DMS53 treated with DMSO at 0.1 percent for 48 hours (cell line): ENCODE measurements around the gene DYNLT4.
"Not testable (repeated sequence)": the region's sequence is repeated elsewhere in the genome, so short reads cannot be mapped to it uniquely, and the experiment has no call there.

Experiments used
- DNase-seq: peaks from one replicate; lab custom pipeline; 2025; ENCODE audit not compliant: unreplicated experiment; lab: John Stamatoyannopoulos, UW

Gene DYNLT4, protein sequence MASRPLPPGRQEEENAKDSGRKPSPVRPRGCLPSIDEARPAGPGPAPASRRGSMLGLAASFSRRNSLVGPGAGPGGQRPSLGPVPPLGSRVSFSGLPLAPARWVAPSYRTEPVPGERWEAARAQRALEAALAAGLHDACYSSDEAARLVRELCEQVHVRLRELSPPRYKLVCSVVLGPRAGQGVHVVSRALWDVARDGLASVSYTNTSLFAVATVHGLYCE

DNA sequence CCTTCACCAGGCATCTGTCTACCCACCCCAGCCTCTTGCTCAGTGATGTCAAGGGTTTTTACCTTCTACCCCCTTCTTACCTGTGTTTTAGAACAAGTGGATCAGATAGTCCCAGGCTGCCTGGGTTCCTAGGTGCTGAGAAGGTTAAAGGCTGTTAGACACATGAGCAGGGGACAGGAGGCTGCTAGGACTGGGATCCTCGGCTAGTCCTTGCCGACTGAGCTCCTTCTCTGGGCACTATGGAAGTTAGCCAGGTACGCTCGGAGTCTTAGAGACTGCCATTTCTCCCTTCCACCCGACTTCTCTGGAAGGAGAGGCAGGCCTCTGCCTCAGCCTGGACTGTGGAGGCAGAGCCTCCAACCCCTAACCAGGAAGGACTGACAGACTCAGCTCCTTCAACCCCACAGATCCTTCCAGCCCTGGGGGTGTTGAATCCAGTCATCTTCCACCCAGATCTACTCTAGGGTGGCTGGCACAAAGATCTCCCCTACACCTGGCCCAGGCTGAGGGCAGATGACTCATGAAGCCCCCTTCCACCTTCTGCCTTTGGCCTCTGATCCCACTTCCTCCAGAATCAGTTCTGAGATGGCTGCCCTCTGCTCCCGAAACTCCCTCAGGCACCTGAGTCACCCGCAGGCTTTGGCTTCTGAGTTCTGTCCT, at the start of gene DYNLT4:
Gene DYNLT4 (minus strand): TSS at position 648 of the 660 bp plus-strand sequence. CDS start 683 bp downstream, outside the sequence.
- no peak for DNase-seq

DNA sequence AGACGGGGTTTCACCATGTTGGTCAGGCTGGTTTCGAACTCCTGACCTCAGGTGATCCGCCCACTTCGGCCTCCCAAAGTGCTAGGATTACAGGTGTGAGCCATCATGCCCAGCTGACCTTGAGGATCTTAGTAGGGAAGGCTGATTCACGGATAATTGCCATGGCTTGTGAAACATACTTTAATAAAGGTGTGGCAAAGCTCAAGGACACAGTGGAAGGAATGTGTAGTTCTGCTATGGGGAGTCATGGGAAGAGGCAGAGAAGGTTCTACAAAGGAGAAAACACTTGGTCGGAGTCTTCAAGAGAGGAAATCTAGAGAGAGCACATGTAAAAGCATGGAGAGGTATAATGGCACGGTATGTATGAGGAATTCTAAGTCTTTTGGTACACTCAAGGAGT, 48.6 kb upstream of the DYNLT4 start:
- no peak for DNase-seq

DNA sequence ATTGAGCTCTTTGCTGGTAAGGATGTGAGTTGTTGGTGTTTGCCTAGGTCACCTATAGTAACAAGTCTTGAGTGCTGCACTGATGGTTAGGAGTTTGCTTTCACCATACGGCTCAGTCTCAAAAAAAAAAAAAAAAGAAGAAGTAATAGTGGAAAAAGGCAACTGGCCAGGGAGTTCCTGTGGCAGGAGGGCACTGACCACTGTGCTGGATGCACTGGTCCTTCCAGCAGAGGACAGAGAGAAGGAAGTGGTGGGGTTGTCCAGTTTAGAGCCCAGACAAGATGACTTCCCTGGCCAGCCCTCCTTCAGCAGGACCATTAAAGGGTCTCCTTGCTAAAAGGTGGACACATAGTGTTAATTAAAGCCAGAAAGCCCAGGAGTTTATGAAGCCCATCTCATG, 47.8 kb upstream of the DYNLT4 start:
- DNase-seq = no peak

DNA sequence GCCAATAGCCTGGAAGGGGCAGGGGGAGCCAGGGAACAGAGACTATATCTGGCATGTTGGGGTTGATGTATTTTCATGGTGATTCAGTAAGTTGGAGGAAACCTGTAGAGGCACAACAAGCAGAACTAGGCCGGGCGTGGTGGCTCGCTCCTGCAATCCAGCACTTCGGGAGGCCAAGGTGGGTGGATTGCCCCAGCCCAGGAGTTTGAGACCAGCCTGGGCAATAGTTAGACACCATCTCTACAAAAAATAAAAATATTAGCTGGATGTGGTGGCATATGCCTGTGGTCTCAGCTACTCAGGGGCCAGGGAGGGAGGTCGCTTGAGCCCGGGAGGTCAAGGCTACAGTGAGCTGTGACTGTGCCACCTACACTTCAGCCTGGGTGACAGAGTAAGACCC, 46.0 kb upstream of the DYNLT4 start:
- no peak for DNase-seq

DNA sequence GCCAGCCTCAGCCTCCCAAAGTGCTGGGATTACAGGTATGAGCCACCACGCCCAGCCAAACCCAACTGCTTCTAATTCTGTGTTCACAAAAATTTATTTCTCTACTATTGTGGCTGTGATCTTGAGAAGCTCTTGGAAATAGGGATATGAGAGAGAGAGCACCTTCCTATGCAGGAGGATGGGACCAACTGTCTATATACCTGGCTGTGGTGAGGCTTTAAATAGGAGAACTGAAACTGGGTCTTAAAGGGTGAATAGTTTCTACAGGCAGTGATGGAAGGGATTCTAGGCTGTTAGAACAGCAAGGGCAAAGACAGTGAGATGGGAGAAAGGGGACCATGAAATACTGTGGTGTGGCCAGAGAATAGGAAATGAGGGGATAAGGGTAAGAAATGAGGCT, 44.2 kb upstream of the DYNLT4 start:
- DNase-seq = no peak

DNA sequence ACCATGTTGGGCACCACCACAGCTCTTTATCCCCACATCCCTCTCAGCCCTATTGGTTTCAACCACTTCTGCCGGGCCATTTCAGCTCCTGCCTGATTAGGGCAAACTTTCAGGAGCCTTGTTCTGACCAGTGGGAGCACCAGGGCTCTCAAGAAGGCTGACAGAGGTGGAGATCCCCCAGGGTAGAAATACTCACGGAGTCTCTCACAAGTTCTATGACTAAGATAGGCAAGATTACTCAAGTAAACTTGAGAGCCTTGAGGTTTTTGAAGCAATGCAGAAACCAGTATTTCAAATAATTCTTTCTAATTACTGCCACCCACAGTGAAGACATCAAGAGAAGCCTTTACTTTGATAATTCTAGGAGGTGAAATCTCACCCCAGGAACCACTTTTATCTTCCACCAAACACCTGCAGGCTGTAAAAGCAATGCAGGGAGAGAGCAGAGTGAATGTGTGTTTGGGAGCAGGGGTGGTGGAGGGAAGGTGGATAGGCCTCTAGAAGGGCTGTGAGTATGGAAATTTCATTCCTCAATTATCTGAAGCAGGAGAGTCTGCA, 42.5 kb upstream of the DYNLT4 start:
- DNase-seq = no peak

DNA sequence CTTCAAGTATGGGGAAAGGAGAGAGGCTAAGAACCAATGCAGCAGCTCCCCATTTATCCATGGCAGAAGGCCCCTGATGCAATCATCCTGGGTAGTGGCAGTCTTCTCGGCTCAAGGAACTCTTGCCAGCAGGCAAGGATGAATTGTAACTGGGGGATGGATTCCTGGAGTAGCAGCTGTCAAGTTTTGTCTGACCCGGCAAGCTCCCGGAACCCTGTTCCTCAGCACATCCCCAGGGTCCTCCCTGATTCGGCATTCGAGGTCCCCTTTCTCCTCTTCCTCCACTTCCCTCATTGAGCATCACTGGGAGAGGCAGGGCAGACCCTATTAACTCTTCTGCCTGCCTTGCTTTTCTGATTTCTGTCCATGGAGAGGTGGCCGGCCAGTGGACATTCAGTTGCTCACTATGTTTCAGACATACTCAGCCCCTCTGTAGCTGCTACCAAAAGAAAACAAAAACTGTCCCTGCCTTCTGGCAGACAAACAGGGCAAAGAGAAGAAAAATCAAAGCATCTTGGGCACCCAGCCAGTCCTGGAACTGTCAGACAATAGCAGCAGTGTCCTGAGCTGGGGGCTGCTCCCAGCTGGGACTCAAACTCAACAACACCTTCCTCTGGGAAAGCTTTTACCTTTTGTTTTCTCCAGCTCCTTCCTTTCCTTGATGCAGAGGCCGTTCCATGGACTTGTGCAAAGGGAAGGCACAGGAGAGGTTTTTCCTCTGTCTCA, 41.5 kb upstream of the DYNLT4 start:
- no peak for DNase-seq

DNA sequence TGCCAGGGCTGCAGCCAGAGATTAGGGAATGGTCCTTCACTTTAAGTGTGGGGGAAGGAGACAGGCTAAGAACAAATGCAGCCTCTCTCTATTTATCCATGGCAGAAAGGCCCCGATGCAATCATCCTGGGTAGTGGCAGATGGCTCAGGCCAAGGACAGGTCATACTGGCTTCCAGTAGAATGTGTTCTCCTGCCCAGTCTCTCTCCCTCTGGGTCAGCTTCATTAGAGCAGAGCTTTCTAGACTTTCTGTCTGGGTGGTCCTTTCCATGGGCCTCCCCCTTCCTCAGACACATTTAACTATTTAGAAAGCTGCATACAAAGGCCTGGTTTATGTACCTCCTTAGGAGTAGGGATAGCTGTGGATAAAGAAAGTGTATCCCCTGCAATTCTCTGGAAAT, 40.7 kb upstream of the DYNLT4 start:
- no peak for DNase-seq

DNA sequence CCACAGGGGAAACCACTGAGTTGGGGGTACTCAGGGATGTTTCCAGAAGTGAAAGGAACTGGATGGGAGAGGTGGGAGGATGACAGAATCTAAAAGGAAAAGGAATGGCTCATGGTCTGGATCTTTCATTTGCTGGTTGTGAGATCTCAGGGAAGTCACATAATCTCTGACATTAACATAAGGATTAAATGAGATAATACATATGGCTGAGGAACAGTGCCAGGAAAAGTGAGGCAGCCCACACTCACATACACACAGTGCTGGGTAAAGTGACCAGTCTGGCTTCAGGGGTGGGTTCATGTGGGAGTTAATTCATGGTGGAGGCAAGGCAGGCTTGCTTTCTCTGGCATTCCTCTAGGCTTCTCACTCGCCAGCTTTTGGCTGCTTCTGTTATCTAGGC, 39.8 kb upstream of the DYNLT4 start:
- DNase-seq = no peak

DNA sequence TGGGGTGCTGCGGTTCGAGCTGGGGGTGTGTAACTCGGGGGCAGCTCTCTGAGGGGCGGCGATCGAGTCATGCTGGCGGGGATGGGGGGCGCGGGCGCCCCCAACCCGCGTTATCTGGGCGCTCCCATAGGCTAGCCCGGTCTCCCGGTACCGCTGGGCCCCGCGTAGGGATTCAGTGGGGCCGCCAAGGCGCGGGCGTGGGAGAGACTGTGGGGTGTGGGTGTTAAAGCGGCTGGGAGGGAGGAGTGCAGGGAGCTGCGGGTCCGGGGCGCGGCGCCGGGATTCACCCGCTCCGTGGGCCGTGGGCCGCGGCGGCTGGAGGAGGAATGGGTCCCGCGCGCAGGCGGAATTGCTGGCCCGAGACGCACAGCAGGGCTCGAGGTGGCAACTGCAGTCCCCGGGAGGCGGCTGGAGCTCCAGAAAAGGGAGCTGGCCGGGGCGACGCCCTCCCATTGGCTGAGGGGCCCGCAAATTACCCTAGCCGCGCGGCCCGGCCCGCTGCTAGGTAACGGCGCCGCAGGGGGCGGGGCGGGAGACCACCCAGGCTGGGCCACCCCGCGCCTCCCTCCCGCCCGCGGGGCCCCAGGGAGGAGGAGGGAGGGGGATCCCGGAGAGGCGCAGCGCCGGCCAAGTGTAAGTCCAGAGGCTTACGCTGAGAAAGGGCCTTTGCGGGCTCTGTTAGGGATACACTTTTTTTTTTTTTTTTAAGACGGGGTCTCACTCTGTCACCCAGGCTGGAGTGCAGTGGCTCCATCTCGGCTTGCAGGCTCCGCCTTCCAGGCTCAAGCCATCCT, 35.9 kb upstream of the DYNLT4 start, which contains the start of gene PTCH2:
Gene PTCH2 (minus strand): TSS at position 392 of the 794 bp plus-strand sequence. CDS start 321 bp downstream, at position 71.
- no peak for DNase-seq

DNA sequence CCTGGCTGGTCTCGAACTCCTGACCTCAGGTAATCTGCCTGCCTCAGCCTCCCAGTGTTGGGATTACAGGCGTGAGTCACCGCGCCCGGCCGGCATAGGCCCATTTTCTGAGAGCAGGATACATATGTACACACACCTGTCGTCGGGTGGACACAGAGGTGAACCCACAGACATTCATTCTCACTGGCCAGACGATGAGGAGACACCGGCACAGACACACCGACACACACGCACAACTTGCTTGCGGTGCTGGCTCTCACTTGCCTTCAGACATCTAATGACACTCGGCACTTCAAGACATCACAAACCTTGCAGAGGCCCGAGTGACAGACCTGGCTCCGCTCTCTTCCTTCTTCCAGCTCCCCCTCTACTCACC, 35.3 kb upstream of the DYNLT4 start:
- DNase-seq = peak; percentile 47

DNA sequence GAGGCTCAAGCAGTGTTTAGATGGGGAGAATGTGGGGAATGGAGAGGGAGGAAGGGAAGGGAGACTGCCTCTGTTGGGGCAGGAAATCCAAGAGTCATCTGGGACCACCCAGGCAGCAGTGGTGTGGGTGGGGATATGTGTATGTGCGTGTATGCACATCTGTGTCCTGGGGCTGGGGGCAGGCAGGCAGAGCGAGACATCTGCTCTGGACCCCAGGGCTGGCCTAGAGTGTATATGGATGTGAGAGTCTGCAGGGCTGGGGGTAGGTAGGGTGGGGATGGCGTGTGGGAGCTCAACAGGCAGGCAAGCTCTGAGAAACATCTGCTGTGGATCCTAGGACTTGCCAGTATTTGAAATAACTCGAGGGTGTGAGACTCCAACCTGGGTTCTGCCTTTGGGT, 32.4 kb upstream of the DYNLT4 start:
- DNase-seq = no peak

DNA sequence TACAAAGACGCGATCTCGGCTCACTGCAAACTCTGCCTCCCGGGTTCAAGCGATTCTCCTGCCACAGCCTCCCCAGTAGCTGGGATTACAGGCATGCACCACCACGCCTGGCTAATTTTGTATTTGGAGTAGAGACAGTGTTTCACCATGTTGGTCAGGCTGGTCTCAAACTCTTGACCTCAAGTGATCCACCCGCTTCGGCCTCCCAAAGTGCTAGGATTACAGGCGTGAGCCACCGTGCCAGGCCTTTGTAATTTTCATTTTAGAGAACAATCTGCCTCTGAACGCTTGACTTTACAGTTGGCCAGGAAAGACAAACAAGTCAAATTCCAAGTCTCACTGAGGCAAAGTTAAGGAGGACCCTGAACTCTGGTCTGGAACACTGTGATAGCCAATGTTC, 31.1 kb upstream of the DYNLT4 start:
- DNase-seq = not testable (repeated sequence)

DNA sequence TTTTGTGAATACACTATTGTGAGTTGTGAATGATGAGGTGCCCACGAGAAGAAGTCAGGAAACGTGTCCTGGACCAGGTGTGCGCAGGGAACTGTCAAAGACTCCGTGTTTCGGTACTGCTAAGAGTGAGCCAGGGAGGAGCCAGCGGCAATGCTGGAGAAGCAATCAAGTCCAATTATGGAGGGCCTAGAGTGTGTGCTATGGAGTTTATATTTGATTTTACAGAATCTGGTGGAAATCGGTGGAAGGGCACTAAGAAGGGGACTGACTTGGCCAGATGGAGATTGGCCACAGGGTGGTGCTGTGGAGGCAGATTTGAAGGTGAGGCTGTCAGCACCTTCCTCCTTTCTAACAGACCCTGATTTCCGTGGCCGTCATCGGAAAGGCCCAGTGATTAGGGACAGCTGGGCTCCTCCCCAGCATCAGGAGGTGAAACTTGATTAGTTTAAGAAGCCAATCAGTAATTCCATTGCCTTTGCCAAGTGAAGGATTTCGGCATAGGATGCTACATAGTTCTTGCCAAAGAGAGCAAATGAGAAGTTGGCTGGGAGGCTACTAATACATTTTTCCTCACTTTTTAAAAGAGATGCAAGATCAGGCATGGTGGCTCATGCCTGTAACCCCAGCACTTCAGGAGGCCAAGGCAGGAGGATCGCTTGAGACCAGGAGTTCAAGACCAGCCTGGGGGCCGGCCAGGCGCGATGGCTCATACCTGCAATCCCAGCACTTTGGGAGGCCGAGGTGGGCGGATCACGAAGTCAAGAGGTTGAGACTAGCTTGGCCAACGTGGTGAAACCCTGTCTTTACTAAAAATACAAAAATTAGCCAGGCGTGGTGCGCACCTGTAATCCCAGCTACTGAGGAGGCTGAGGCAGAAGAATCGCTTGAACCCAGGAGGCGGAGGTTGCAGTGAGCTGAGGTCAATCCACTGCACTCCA, 28.9 kb upstream of the DYNLT4 start:
- peak; percentile 74 for DNase-seq

DNA sequence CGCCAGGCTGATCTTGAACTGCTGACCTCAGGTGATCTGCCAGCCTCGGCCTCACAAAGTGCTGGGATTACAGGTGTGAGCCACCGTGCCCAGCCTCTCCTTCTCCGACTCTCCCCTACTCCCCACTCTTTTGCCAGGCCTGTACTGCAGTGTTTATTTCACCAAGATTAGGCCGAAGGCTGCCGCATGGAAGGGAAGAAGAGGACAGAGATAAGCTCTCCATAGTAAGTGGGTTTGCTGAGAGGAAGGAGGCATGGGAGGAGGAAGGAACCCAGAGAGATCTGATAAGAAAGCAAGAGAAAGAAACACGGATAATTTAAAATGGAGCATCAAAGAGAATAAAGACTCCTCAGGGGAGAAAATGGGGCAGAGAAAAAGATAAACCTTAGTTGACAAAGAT, 27.2 kb upstream of the DYNLT4 start:
- no peak for DNase-seq

DNA sequence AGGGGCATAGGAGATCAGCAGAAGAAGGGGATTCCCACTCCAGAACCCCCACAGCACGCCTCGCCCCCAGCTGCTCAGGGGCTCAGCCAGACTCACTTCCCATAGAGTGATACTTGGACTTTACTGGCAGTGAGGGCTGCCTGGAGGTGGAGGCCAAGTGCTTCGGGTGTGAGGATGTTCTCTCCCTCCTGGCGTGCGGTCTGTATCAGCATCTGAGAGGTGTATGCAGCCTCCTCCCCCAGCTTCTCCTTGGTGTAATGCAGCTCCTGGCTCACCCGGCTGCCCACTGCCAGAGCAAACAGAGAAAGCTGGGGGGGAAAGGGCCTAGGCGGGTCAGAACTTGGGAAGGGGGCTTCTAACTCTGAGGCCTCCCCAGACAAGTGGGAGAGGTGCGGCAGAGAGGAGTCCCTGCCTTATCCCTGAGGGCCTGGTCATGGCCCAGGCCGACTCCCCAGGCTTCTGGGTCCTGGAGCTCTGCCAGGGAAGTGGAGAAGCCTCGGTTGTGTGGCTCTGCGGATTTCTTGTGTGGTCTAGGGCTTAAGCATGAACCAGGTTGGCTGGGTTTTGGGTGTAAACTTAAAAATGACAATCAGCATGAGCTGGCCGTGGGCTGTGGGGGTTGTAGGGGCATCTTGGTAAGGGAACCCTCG, 25.0 kb upstream of the DYNLT4 start:
- DNase-seq = no peak

DNA sequence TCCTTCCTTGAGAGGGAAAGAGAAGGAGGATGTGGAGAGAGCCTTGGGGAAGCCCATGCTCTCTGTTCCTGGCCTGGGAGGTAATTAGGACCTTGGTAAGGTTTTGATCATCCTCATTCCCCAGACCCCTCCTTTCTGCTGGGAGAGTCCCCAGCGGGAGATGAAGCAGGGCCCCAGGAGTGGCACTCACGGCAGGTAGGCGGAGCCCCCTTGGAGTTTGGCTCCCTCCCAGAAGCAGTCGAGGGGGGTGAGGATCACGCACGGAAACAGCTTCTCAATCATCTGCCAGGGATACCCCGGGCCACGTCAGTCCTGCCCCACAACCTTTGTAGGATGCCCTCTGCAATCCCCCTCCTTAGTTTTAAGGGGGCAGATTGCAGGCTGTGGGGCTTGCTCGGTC, 24.4 kb upstream of the DYNLT4 start:
- no peak for DNase-seq

DNA sequence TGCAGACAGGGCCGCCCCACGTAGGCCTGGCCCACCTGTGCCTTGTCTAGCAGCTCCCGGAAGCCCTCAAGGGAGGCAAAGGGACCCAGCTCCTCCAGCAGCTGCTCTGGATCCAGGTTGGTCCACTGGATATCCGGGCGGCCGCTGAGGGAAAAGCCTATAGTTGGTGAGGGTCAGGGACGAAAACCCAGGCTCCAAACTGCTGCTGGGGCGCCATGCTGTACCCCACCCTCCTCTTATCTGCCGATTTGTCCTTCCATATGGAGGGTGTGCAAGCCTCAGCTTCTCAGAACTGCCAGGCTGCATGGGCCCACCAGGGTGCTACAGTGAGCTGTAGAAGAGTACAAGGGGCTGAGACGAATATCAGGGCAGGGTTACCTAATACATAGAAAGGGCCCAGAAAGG, 23.8 kb upstream of the DYNLT4 start:
- no peak for DNase-seq
